ENCODE results near the gene DEAF1.
"Not testable (repeated sequence)": the region's sequence is repeated elsewhere in the genome, so short reads cannot be mapped to it uniquely, and the experiment has no call there.

DEAF1 gene

GRCh38 chr11:687751-688150 is 7.3 kb downstream of the DEAF1 start:
- in situ Hi-C loops (cut with MboI; ENCODE audit: low sequenced_read_pairs): no loop called here

- in situ Hi-C loops (cut with MboI; ENCODE audit: low sequenced_read_pairs): no loop called here
These were observed 8.4 kb downstream of the DEAF1 start for GRCh38 chr11:686451-687243.

GRCh38 chr11:680970-681369 is 14.1 kb downstream of the DEAF1 start:
- in situ Hi-C loops (cut with MboI; ENCODE audit: low sequenced_read_pairs): no loop called here

- in situ Hi-C loops (cut with MboI; ENCODE audit: low sequenced_read_pairs): no loop called here
These were observed 14.5 kb downstream of the DEAF1 start for GRCh38 chr11:680476-680875.

GRCh38 chr11:679271-680207 is 15.5 kb downstream of the DEAF1 start:
- in situ Hi-C loops (cut with MboI; ENCODE audit: low sequenced_read_pairs): no loop called here

- in situ Hi-C loops (cut with MboI; ENCODE audit: low sequenced_read_pairs): no loop called here
These were observed 16.7 kb downstream of the DEAF1 start for GRCh38 chr11:678297-678696.

- in situ Hi-C loops (cut with MboI; ENCODE audit: low sequenced_read_pairs): no loop called here
These were observed 20.6 kb downstream of the DEAF1 start for GRCh38 chr11:674406-674805.

GRCh38 chr11:673866-674265 is 21.2 kb downstream of the DEAF1 start:
- in situ Hi-C loops (cut with MboI; ENCODE audit: low sequenced_read_pairs): no loop called here

GRCh38 chr11:665704-666281 is 29.2 kb downstream of the DEAF1 start:
- in situ Hi-C loops (cut with MboI; ENCODE audit: low sequenced_read_pairs): no loop called here

GRCh38 chr11:665062-665703 is 29.8 kb downstream of the DEAF1 start:
- in situ Hi-C loops (cut with MboI; ENCODE audit: low sequenced_read_pairs): no loop called here

- in situ Hi-C loops (cut with MboI; ENCODE audit: low sequenced_read_pairs): no loop called here
These were observed 32.2 kb downstream of the DEAF1 start for GRCh38 chr11:662689-663274.

GRCh38 chr11:660681-661444 is 34.2 kb downstream of the DEAF1 start:
- in situ Hi-C loops (cut with MboI; ENCODE audit: low sequenced_read_pairs): no loop called here

- in situ Hi-C loops (cut with MboI; ENCODE audit: low sequenced_read_pairs): no loop called here
These were observed 34.7 kb downstream of the DEAF1 start for GRCh38 chr11:660281-660680.

- in situ Hi-C loops (cut with MboI; ENCODE audit: low sequenced_read_pairs): no loop called here
These were observed 35.4 kb downstream of the DEAF1 start for GRCh38 chr11:659532-660085.

GRCh38 chr11:657691-658126 is 37.3 kb downstream of the DEAF1 start:
- in situ Hi-C loops (cut with MboI; ENCODE audit: low sequenced_read_pairs): no loop called here

GRCh38 chr11:656866-657265 is 38.2 kb downstream of the DEAF1 start:
- in situ Hi-C loops (cut with MboI; ENCODE audit: low sequenced_read_pairs): no loop called here

- in situ Hi-C loops (cut with MboI; ENCODE audit: low sequenced_read_pairs): no loop called here
These were observed 38.6 kb downstream of the DEAF1 start for GRCh38 chr11:656426-656825.

GRCh38 chr11:655036-655726 is 39.8 kb downstream of the DEAF1 start:
- in situ Hi-C loops (cut with MboI; ENCODE audit: low sequenced_read_pairs): no loop called here

- in situ Hi-C loops (cut with MboI; ENCODE audit: low sequenced_read_pairs): not testable (repeated sequence)
These were observed 40.6 kb downstream of the DEAF1 start for GRCh38 chr11:654444-654843.
